ENCODE measurements around the gene PLCG1.

- no peak for TF ChIP-seq CTCF (optimal IDR thresholded peaks at IDR 0.05 in 1 of 3, IDR thresholded peaks at IDR 0.05 in 1 of 3, conservative IDR thresholded peaks at IDR 0.05 in 1 of 3; ENCODE audit: extremely low read depth in 1 of 3, insufficient read depth in 2 of 3, low read length in 3 of 3)
- TF ChIP-seq EZH2 (IDR thresholded peaks at IDR 0.05; ENCODE audit: low read length), result no peak
These were observed 29.8 kb downstream of the PLCG1 start for GRCh38 chr20:41167118-41167470.
